Adrenal gland (tissue), 12 donors: ENCODE measurements around the gene ELL2. TPM values are rescaled to one million over a fixed set of nuclear protein-coding genes. Genes with fewer than 3 reads are reported as not detected.
"Not testable (repeated sequence)": the region's sequence is repeated elsewhere in the genome, so short reads cannot be mapped to it uniquely, and the experiment has no call there.

Experiments
- DNase-seq, 7 donors: peaks; one replicate each; pipeline ENCODE4 v3.0.0-alpha.2; 2019 to 2020
- H3K27ac ChIP-seq, 5 donors: fragments of 200-600 bp; sonication (generic) in 4 of 5; 1 replicate in 3 of 5; 2 replicates in 2 of 5; pipeline versions ENCODE4 v1.5.1 to v1.8.0; 2016 to 2020; ENCODE audit warnings: mild to moderate bottlenecking in 1 of 5
- H3K27me3 ChIP-seq: fragments of 200-600 bp; 2 replicates; pipeline ENCODE4 v1.8.0; 2021
- H3K36me3 ChIP-seq, 2 donors: fragments of 200-600 bp; replicated peaks in 1 of 2; 1 replicate in 1 of 2; 2 replicates in 1 of 2; pipeline versions ENCODE4 v1.5.1 to v1.8.0; 2018 to 2022
- H3K4me1 ChIP-seq, 2 donors: fragments of 200-600 bp; replicated peaks in 1 of 2; 1 replicate in 1 of 2; 2 replicates in 1 of 2; pipeline versions ENCODE4 v1.5.1 to v1.8.0; 2018 to 2021
- H3K4me3 ChIP-seq, 4 donors: fragments of 200-600 bp; sonication (generic) in 3 of 4; one replicate each; pipeline ENCODE4 v1.5.1; 2016 to 2018
- H3K9me3 ChIP-seq, 3 donors: fragments of 200-600 bp; sonication (generic) in 1 of 3; replicated peaks in 1 of 3; 1 replicate in 2 of 3; 2 replicates in 1 of 3; pipeline versions ENCODE4 v1.5.1 to v1.8.0; 2016 to 2021
- POLR2A ChIP-seq, 2 donors: fragments of 450-650 bp; IDR thresholded peaks; one replicate each; pipeline ENCODE4 v1.6.1; 2017; ENCODE audit warnings: antibody characterized with exemption in 2 of 2, mild to moderate bottlenecking in 2 of 2, moderate library complexity in 1 of 2
- WGBS, 4 donors: extraction: QIAGEN DNeasy Blood & Tissue Kit in 2 of 4; methylation state at CpG; one replicate each; pipeline versions ENCODE4 v1.1.5 to v1.1.7; 2013 to 2017; 5-methylcytosine and 5-hydroxymethylcytosine counted together
- intact Hi-C, 2 donors: fragments of 100-400 bp; cut with DNase I; formaldehyde crosslinking; loops; one replicate each; pipeline versions ENCODE4 v1.14.1 to v1.15.0; 2022 to 2023
- polyA plus RNA-seq, 3 donors: library from polyadenylated mRNA; stranded (reverse); fragments of 200-250 nt in 2 of 3; fragments of 350-450 nt in 1 of 3; fragmentation: Illumina TruSeq in 1 of 3; extraction: RNeasy Lipid Tissue Mini Kit (QIAGEN cat#74804) in 1 of 3; gene quantifications; one replicate each; pipeline ENCODE4 v1.2.3, GENCODE V29; 2013 to 2014
- total RNA-seq, 9 donors: library from RNA; depleted of rRNA in 4 of 9; stranded (reverse); fragments of >200 nt in 4 of 9; fragments of 120-200 nt in 1 of 9; fragmentation: NEBNext Ultra II Directional in 1 of 9; extraction: Animal tissue kit (Norgen Biotek cat#: 25700) in 1 of 9; gene quantifications; one replicate each; pipeline versions ENCODE4 v1.1.0 to v1.2.4, GENCODE V29; 2013 to 2023
- TF ChIP-seq, protein P1 (sequence below), 6 experiments: fragments of 450-650 bp in 4 of 6; fragments of 200-600 bp in 2 of 6; sonication (generic) in 1 of 6; IDR thresholded peaks; 1 replicate in 5 of 6; 2 replicates in 1 of 6; pipeline versions ENCODE4 v1.5.1 to v1.8.0; 2016 to 2021; ENCODE audit warnings: antibody characterized with exemption in 6 of 6, mild to moderate bottlenecking in 2 of 6, moderate library complexity in 1 of 6
- donor health status: healthy with polysubstance abuse.
- donor health status: Bipolar disorder and iron deficiency.
- donor health status: DM: yes; HTN: yes; CAD: no.
- donor health status: DM: no; HTN: no; CAD: no.
- donor health status: DM: no; HTN: no; CAD: no.
- donor health status: DM: yes; HTN: yes; CAD: no.

The ELL2 gene
- total and polyA plus RNA-seq, 12 donors = 3.4 to 27.5 (median 14.5) TPM

DNA sequence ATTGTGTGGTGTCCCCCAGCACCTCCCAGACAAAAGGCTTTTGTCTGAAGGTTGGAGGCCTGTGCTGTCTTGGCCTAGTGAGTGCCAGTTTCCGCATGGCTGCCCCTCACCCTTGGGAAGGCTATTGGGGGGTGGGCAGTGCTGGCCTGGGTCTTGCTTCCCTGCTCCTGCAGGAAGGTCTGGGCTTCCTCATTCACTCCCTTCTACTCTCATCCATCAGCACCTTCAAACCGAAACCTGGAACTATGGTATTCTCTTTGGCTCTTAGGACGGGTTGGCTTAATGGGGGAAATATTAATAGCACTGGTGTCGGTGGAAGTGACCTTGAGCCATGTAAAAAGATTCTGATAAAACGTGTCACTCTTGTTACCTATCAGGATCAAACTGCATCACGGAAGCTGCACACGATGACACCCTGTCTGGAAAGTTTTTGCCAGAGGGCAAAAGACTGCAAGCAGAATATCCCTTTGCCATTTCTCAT is 105.1 kb downstream of the ELL2 start:
- WGBS, 4 donors = 74 to 83% (median 79%) methylated on average over 7 of the region's 7 CpGs
- Histone ChIP-seq H3K9me3 (no peaks in the 10 kb centered on the region), H3K27me3 (no peaks in the 10 kb centered on the region), H3K36me3 (no peaks in the 10 kb centered on the region), H3K4me1 (peaks cover 15 to 34% of the 10 kb centered on the region in 2 donors), H3K27ac (peak overlapping the region in 3 of 5 donors; percentile 83 to 97 (median 92)), H3K4me3 (no peak overlapping the region)
- no peak for TF ChIP-seq POLR2A (IDR thresholded peaks at IDR 0.05)
- TF ChIP-seq, protein P1, sequence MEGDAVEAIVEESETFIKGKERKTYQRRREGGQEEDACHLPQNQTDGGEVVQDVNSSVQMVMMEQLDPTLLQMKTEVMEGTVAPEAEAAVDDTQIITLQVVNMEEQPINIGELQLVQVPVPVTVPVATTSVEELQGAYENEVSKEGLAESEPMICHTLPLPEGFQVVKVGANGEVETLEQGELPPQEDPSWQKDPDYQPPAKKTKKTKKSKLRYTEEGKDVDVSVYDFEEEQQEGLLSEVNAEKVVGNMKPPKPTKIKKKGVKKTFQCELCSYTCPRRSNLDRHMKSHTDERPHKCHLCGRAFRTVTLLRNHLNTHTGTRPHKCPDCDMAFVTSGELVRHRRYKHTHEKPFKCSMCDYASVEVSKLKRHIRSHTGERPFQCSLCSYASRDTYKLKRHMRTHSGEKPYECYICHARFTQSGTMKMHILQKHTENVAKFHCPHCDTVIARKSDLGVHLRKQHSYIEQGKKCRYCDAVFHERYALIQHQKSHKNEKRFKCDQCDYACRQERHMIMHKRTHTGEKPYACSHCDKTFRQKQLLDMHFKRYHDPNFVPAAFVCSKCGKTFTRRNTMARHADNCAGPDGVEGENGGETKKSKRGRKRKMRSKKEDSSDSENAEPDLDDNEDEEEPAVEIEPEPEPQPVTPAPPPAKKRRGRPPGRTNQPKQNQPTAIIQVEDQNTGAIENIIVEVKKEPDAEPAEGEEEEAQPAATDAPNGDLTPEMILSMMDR (IDR thresholded peaks at IDR 0.05) = no peak
- intact Hi-C loops = loop anchor here in 1 of 2 donors (10.0 kb wide), 1 partner anchor 748 kb away; no protein-coding TSS in a partner anchor
- no peak for DNase-seq

DNA sequence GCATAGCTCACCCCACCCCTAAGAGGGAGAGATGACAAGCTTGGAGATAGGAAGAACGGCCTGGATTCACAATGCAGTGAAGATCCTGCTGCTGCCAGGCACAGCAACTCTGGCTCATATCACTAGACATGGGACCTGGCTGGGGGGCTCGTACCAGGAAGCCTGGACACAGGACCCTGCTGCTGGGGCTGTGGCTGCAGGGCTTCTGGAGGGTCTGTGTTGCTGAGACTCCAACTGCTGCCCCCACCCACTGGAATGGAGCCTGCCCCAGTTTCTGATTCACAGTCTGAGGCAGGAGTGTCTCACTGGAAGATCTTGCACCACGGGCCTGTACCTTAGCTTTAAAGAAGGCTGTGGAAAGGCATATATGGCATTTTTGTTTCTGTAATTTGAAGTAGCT is 108.2 kb downstream of the ELL2 start:
- Histone ChIP-seq H3K4me1 (peaks cover 15 to 34% of the 10 kb centered on the region in 2 donors), H3K27me3 (no peaks in the 10 kb centered on the region), H3K36me3 (no peaks in the 10 kb centered on the region), H3K9me3 (no peaks in the 10 kb centered on the region), H3K27ac (no peak overlapping the region), H3K4me3 (no peak overlapping the region)
- DNase-seq = no peak
- intact Hi-C loops = loop anchor here in 1 of 2 donors (10.0 kb wide), 1 partner anchor 751 kb away; no protein-coding TSS in a partner anchor
- TF ChIP-seq POLR2A (IDR thresholded peaks at IDR 0.05) = no peak
- TF ChIP-seq, protein P1 (IDR thresholded peaks at IDR 0.05) = no peak
- 85 to 93% (median 90%) methylated on average over 3 of the region's 3 CpGs for WGBS, 4 donors

DNA sequence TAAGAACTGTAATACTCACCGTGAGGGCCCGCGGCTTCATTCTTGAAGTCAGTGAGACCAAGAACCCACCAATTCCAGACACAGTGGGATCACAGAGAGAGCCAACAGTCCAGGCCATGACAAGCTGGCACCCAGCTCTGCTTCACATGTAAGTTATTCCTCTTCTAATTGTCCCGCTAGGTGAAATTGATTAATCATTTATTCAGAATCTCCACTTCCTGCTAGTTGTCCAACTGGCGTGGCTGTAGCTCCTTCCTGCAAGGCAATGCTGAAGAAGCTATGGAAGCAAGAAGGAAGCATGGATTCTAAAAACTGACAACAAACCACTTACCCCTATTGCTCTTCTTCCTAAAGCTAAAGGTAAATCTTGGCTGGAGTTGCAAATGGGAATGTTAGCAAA is 109.1 kb downstream of the ELL2 start:
- TF ChIP-seq, protein P1 (IDR thresholded peaks at IDR 0.05) = no peak
- TF ChIP-seq POLR2A (IDR thresholded peaks at IDR 0.05) = no peak
- Histone ChIP-seq H3K36me3 (no peaks in the 10 kb centered on the region), H3K27ac (no peak overlapping the region), H3K4me1 (peaks cover 5 to 32% of the 10 kb centered on the region in 2 donors), H3K27me3 (no peaks in the 10 kb centered on the region), H3K4me3 (no peak overlapping the region), H3K9me3 (no peaks in the 10 kb centered on the region)
- WGBS, 4 donors = 95 to 98% (median 96%) methylated on average over 5 of the region's 5 CpGs
- intact Hi-C loops = loop anchor here in 1 of 2 donors (10.0 kb wide), 1 partner anchor 752 kb away; no protein-coding TSS in a partner anchor
- no peak for DNase-seq

DNA sequence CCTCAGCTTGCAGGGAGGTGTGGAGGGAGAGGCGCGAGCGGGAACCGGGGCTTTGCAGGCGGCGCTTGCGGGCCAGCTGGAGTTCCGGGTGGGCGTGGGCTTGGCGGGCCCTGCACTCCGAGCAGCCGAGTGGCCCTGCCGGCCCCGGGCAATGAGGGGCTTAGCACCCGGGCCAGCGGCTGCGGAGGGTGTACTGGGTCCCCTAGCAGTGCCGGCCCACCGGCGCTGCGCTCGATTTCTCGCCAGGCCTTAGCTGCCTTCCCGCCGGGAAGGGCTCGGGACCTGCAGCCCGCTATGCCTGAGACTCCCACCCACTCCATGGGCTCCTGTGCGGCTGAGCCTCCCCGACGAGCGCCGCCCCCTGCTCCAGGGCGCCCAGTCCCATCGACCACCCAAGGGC is 110.5 kb downstream of the ELL2 start:
- intact Hi-C loops = loop anchor here in 1 of 2 donors (10.0 kb wide), 1 partner anchor 754 kb away; no protein-coding TSS in a partner anchor
- H3K9me3 ChIP-seq = not testable (repeated sequence)
- 95 to 99% (median 98%) methylated on average over 4 to 33 of the region's 34 CpGs for WGBS, 4 donors

More for the DNA sequence above, 110.5 kb downstream of the ELL2 start:
- not testable (repeated sequence) for DNase-seq, H3K4me3 ChIP-seq, H3K36me3 ChIP-seq, H3K27ac ChIP-seq, H3K27me3 ChIP-seq
- H3K4me1 ChIP-seq = peaks cover 0 to 20% of the 10 kb centered on the region in 2 donors
